ENCODE measurements around the gene ZC2HC1B. TPM values are rescaled to one million over a fixed set of nuclear protein-coding genes. Genes with fewer than 3 reads are reported as not detected.
"Not testable (repeated sequence)": the region's sequence is repeated elsewhere in the genome, so short reads cannot be mapped to it uniquely, and the experiment has no call there.

Gene ZC2HC1B
- total and polyA plus RNA-seq, 2 of the 8 experiments (the other 6 are each of a cell fraction or from before 2014, with no cell fraction given): not detected

GRCh38 chr6:143851706-143852105 lies 12.6 kb upstream of the ZC2HC1B start:
- not testable (repeated sequence) for H2BK20ac ChIP-seq (ENCODE audit: low read length); H3K56ac ChIP-seq (replicated peaks; ENCODE audit: insufficient read length, low read depth, low read length); DNase-seq (ENCODE audit: low read depth in 1 of 2, low spot score in 2 of 2); H3K14ac ChIP-seq (ENCODE audit: insufficient read length); H2BK12ac ChIP-seq (ENCODE audit: low read depth, low read length); H2BK120ac ChIP-seq (replicated peaks; ENCODE audit: low read depth, low read length); H3K18ac ChIP-seq (ENCODE audit: extremely low read depth, low read length); H2BK15ac ChIP-seq (ENCODE audit: low read length); H4K91ac ChIP-seq (replicated peaks; ENCODE audit: insufficient read length, low read length); H3K23me2 ChIP-seq (ENCODE audit: low read depth, low read length); H3K4ac ChIP-seq (replicated peaks; ENCODE audit: insufficient read length, low read depth, low read length); H3K27ac ChIP-seq (ENCODE audit: low read depth, low read length); FAIRE-seq; H3K4me1 ChIP-seq (replicated peaks in 1 of 4; ENCODE audit: control insufficient read depth in 3 of 4, insufficient read depth in 4 of 4, low read length in 3 of 4); H3K79me1 ChIP-seq (ENCODE audit: low read depth, low read length); H4K20me1 ChIP-seq (replicated peaks in 1 of 2; ENCODE audit: control insufficient read depth in 1 of 2, insufficient read depth in 2 of 2, low read length in 2 of 2); H3K23ac ChIP-seq (ENCODE audit: insufficient read length); H2AFZ ChIP-seq (ENCODE audit: low read length); H3K9me3 ChIP-seq (ENCODE audit: insufficient read depth in 2 of 2, low read depth in 1 of 2, low read length in 1 of 2); H3K27me3 ChIP-seq (replicated peaks in 1 of 4; ENCODE audit: control insufficient read depth in 3 of 4, extremely low read depth in 1 of 4, insufficient read depth in 3 of 4, low read length in 3 of 4); H2BK5ac ChIP-seq (ENCODE audit: low read depth, low read length); H3K9ac ChIP-seq (replicated peaks in 1 of 4; ENCODE audit: extremely low read depth in 1 of 4, low read depth in 3 of 4, low read length in 3 of 4); H3K4me2 ChIP-seq (ENCODE audit: insufficient read depth in 1 of 2, low read depth in 2 of 2, low read length in 2 of 2); H3K4me3 ChIP-seq (ENCODE audit: extremely low read depth in 1 of 4, insufficient read depth in 2 of 4, low read depth in 3 of 4, low read length in 4 of 4); H2AK5ac ChIP-seq (ENCODE audit: low read depth, low read length); H4K5ac ChIP-seq (ENCODE audit: insufficient read length, low read depth, low read length); H4K8ac ChIP-seq (ENCODE audit: extremely low read depth, insufficient read depth, low read length)
- Histone ChIP-seq H3K79me2 (ENCODE audit: control insufficient read depth in 1 of 2, insufficient read depth in 2 of 2, low read length in 2 of 2) (peaks cover 0 to 44% of the 10 kb centered on the region in 2 experiments; a peak in 2 of 4 replicates), H3K36me3 (ENCODE audit: control insufficient read depth in 2 of 4, insufficient read depth in 4 of 4, low read length in 3 of 4) (peaks cover 29 to 66% (median 43%) of the 10 kb centered on the region in 4 experiments)
- ChIA-PET POLR2A (ENCODE audit: partially characterized antibody) (interaction anchor here (0.8 to 1.6 kb wide), 3 partner anchors 8 to 68 kb away, joined by 3 read pairs; no protein-coding TSS in a partner anchor), CTCF (ENCODE audit: partially characterized antibody) (interaction anchor here (1.4 kb wide), 1 partner anchor 90 kb away, joined by 4 read pairs; no protein-coding TSS in a partner anchor)
- 87% methylated on average over 3 of the region's 3 CpGs; no CpG with 5 or more reads in 1 of the 2 experiments for WGBS, 2 experiments (ENCODE audit: extremely low coverage in 1 of 2, insufficient coverage in 1 of 2, insufficient read length in 1 of 2, insufficient replicate concordance in 2 of 2, low coverage in 1 of 2, low lambda C conversion rate in 2 of 2, missing lambda C conversion rate in 1 of 2)

GRCh38 chr6:143855057-143855456 lies 9.2 kb upstream of the ZC2HC1B start:
- H3K4me1 ChIP-seq (replicated peaks in 1 of 4; ENCODE audit: control insufficient read depth in 3 of 4, insufficient read depth in 4 of 4, low read length in 3 of 4); H2BK120ac ChIP-seq (replicated peaks; ENCODE audit: low read depth, low read length); H3K4me3 ChIP-seq (ENCODE audit: extremely low read depth in 1 of 4, insufficient read depth in 2 of 4, low read depth in 3 of 4, low read length in 4 of 4); H3K23me2 ChIP-seq (ENCODE audit: low read depth, low read length); H4K20me1 ChIP-seq (replicated peaks in 1 of 2; ENCODE audit: control insufficient read depth in 1 of 2, insufficient read depth in 2 of 2, low read length in 2 of 2); H3K4me2 ChIP-seq (ENCODE audit: insufficient read depth in 1 of 2, low read depth in 2 of 2, low read length in 2 of 2); H3K14ac ChIP-seq (ENCODE audit: insufficient read length); H2AK5ac ChIP-seq (ENCODE audit: low read depth, low read length); H2BK5ac ChIP-seq (ENCODE audit: low read depth, low read length); H3K4ac ChIP-seq (replicated peaks; ENCODE audit: insufficient read length, low read depth, low read length); H3K79me1 ChIP-seq (ENCODE audit: low read depth, low read length); H3K27me3 ChIP-seq (replicated peaks in 1 of 4; ENCODE audit: control insufficient read depth in 3 of 4, extremely low read depth in 1 of 4, insufficient read depth in 3 of 4, low read length in 3 of 4); H2BK15ac ChIP-seq (ENCODE audit: low read length); H3K9me3 ChIP-seq (ENCODE audit: insufficient read depth in 2 of 2, low read depth in 1 of 2, low read length in 1 of 2); DNase-seq (ENCODE audit: low read depth in 1 of 2, low spot score in 2 of 2); H2BK12ac ChIP-seq (ENCODE audit: low read depth, low read length); H3K27ac ChIP-seq (ENCODE audit: low read depth, low read length); H2AFZ ChIP-seq (ENCODE audit: low read length); FAIRE-seq; H2BK20ac ChIP-seq (ENCODE audit: low read length); H3K18ac ChIP-seq (ENCODE audit: extremely low read depth, low read length); H3K9ac ChIP-seq (replicated peaks in 1 of 4; ENCODE audit: extremely low read depth in 1 of 4, low read depth in 3 of 4, low read length in 3 of 4); H4K8ac ChIP-seq (ENCODE audit: extremely low read depth, insufficient read depth, low read length); H4K91ac ChIP-seq (replicated peaks; ENCODE audit: insufficient read length, low read length); H3K23ac ChIP-seq (ENCODE audit: insufficient read length); H4K5ac ChIP-seq (ENCODE audit: insufficient read length, low read depth, low read length); H3K56ac ChIP-seq (replicated peaks; ENCODE audit: insufficient read length, low read depth, low read length): not testable (repeated sequence)
- Histone ChIP-seq H3K36me3 (ENCODE audit: control insufficient read depth in 2 of 4, insufficient read depth in 4 of 4, low read length in 3 of 4) (peaks cover 17 to 67% (median 35%) of the 10 kb centered on the region in 4 experiments), H3K79me2 (ENCODE audit: control insufficient read depth in 1 of 2, insufficient read depth in 2 of 2, low read length in 2 of 2) (peaks cover 0 to 19% of the 10 kb centered on the region in 2 experiments; a peak in 2 of 4 replicates)
- ChIA-PET POLR2A (ENCODE audit: partially characterized antibody) (interaction anchor here (2.5 kb wide), 1 partner anchor 11 kb away, joined by 10 read pairs; the partner anchor contains the start of gene LTV1), CTCF (ENCODE audit: partially characterized antibody) (interaction anchor here (1.0 kb wide), 1 partner anchor 280 kb away, joined by 3 read pairs; no protein-coding TSS in a partner anchor)
- WGBS, 2 experiments (ENCODE audit: extremely low coverage in 1 of 2, insufficient coverage in 1 of 2, insufficient read length in 1 of 2, insufficient replicate concordance in 2 of 2, low coverage in 1 of 2, low lambda C conversion rate in 2 of 2, missing lambda C conversion rate in 1 of 2): 83% methylated on average over 1 of the region's 1 CpG; no CpG with 5 or more reads in 1 of the 2 experiments
